ENCODE results near the gene MEX3A.
"Not testable (repeated sequence)": the region's sequence is repeated elsewhere in the genome, so short reads cannot be mapped to it uniquely, and the experiment has no call there.

Gene MEX3A

GRCh38 chr1:156078728-156079127 is 3.5 kb downstream of the MEX3A start:
- no peak for DNase-seq

- no peak for DNase-seq
Observed at GRCh38 chr1:156077430-156077760, 4.9 kb downstream of the MEX3A start.

GRCh38 chr1:156076609-156077429 is 5.4 kb downstream of the MEX3A start:
- no peak for DNase-seq

GRCh38 chr1:156075775-156076204 is 6.5 kb downstream of the MEX3A start:
- no peak for DNase-seq

- no peak for DNase-seq
Observed at GRCh38 chr1:156075162-156075561, 7.1 kb downstream of the MEX3A start.

GRCh38 chr1:156074661-156075060 is 7.6 kb downstream of the MEX3A start:
- DNase-seq, result no peak

GRCh38 chr1:156073740-156074139 is 8.5 kb downstream of the MEX3A start:
- no peak for DNase-seq

GRCh38 chr1:156073110-156073687 is 9.1 kb downstream of the MEX3A start:
- DNase-seq, result no peak

GRCh38 chr1:156072251-156072650 is 10.0 kb downstream of the MEX3A start:
- DNase-seq, result no peak

- DNase-seq, result not testable (repeated sequence)
Observed at GRCh38 chr1:156071332-156071816, 10.9 kb downstream of the MEX3A start.

- DNase-seq, result no peak
Observed at GRCh38 chr1:156070548-156070947, 11.7 kb downstream of the MEX3A start.

- DNase-seq, result no peak
Observed at GRCh38 chr1:156069490-156070455, 12.5 kb downstream of the MEX3A start.

GRCh38 chr1:156067262-156067661 is 15.0 kb downstream of the MEX3A start:
- DNase-seq, result no peak

GRCh38 chr1:156065871-156066270 is 16.4 kb downstream of the MEX3A start:
- DNase-seq, result no peak

GRCh38 chr1:156065212-156065611 is 17.1 kb downstream of the MEX3A start:
- no peak for DNase-seq

GRCh38 chr1:156064615-156065014 is 17.6 kb downstream of the MEX3A start:
- no peak for DNase-seq

GRCh38 chr1:156063997-156064285 is 18.3 kb downstream of the MEX3A start:
- DNase-seq, result no peak

GRCh38 chr1:156062189-156062588 is 20.1 kb downstream of the MEX3A start:
- DNase-seq, result peak; percentile 81

- DNase-seq, result peak; percentile 91
Observed at GRCh38 chr1:156060937-156061636, 21.2 kb downstream of the MEX3A start, which contains the start of gene RAB25. Gene RAB25 (plus strand): TSS chr1:156061160. CDS start chr1:156061401, 241 bp downstream.

GRCh38 chr1:156056326-156056849 is 25.9 kb downstream of the MEX3A start:
- no peak for DNase-seq

GRCh38 chr1:156055281-156056048 is 26.8 kb downstream of the MEX3A start:
- no peak for DNase-seq
